ENCODE data around the gene CA10.

Gene CA10

DNA sequence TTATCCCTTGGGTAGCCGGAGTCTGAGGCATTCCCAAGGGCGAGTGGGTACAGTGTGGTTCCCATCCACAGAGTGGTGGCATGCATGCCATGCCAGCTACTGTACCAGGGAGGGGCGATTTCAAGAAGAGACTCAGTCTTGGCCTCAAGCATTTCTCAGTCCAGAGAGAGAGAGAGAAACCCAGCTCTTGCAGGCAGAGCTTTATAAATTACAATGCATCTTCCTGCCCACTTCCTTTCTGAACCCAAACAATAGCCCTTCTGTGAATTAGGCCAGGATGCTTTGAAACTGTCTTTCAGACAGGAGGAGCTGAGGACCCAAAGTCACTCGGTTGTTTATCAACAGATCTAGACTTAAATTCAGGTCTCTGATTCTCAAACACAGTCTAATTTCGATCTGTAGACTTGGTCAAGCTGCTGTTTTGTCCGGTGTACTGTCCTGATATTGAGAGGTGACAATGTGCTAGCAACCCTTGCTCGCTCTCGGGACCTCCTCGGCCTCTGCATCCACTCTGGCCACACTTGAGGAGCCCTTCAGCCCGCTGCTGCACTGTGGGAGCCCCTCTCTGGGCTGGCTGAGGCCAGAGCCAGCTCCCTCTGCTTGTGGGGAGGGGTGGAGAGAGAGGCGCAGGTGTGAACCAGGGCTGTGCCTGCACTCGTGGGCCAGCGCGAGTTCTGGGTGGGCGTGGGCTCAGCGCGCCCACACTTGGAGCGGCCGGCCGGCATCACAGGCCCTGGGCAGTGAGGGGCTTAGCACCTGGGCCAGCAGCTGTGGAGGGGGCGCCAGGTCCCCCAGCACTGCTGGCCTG, 490.2 kb downstream of the CA10 start:
- no peak for FAIRE-seq

DNA sequence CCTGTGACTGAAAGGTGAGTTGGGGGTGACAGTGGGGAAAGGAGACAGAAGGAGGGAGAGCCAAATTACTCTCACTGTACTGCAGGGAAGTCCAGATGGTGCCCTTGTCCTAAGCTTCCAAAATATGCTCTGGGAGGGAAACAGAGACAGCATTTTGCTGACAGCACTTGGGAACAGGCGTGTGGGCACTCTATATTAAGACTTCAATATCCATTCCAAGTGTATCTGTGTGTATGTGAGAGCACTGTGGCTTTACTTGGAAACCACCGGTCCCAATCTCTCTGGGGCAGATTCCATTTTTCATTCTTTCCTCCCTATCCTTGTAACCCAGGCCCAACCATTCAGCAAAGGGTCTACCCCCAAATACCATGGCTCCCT, 490.8 kb downstream of the CA10 start:
- no peak for FAIRE-seq

DNA sequence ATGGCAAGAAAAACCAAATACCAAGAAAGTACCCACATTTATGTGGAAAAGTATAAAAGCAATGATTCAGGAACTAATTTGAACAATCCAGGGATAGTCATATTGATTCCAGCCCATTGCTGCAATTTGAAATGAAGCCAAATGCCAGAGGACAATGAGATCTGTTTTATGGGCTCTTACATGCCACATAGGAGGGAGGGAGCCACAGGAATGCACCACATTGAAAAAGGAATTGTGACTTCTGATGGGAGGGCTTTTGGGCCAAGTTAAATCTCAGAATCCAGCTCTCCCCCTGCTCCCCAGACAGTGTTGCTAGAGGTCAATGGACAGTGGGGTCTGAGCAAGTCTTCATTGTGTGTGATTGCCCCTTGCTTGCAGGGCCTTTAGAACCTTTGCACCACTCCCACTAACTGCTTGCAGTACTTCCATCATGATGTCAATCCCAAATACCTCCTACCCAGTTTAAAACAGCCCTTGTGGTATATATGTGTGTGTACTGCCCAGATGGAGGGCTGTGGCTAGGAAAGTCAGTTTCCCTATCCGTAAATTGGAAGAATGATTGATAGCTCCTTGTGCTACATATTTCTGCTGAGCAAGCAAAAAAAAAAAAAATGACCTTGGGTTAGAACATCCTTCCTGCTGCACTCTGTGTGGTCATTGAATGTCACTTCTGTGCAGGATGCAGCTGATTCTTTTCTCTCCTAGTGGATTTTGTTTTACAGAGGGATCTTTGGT, 491.4 kb downstream of the CA10 start:
- FAIRE-seq = no peak

DNA sequence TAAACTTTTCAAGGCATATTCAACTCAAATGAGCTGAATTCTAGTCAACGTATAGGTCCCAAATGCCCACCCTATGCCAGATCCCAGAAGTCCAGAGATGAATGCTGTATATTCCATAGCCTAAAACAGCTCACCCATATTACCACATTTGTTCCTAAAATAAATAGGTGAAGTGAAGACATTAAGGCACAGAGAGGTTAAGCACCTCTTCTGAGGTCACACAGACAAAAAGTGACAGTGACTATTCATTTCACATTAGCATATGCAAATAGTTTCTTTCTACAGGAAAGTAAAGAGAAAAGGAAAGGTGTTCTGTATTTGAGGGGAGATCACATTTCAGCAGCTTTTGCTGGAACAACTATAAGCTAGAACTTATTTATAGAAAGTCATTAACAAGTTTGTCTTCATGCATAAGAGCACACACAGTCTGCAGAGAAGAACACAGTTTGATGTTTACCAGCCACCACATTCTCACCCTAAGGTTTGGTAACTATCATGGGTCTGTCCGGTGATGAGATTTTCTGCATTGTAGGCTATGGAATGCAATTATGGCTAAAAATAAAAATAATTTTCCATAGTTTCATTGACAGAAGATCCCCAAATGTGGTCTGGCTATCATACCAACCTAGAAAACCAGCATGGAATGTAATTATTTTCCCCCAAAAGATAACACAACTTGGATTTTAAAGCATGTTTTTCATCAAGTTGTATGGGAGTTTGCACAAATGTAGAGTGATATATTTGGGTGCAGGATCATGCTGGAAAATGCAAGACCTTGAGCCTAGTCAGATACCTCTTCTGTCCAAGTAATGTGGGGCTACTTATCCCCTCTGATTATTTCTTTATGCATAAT, 496.1 kb downstream of the CA10 start:
- no peak for FAIRE-seq

DNA sequence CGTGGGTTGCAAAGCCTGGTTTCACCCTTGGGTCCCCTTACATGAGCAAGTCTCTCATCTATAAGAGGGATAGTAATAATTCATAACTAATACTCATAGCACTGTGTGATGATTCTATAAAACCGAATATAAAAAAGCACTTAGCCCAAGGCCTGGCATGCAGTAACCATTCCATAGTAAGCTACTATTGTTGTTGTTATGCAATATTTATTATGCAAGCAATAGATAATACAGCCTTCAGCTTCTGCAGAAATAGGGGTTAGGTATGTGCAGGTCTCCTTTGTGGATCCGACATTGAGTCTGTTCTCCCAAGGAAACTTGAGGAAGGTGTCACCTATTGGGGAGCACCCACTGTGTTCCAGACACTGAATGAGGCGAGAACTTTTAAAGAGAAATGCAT, 497.1 kb downstream of the CA10 start:
- no peak for FAIRE-seq

- no peak for FAIRE-seq
Measured at GRCh38 chr17:51660266-51660665, 498.2 kb downstream of the CA10 start.

DNA sequence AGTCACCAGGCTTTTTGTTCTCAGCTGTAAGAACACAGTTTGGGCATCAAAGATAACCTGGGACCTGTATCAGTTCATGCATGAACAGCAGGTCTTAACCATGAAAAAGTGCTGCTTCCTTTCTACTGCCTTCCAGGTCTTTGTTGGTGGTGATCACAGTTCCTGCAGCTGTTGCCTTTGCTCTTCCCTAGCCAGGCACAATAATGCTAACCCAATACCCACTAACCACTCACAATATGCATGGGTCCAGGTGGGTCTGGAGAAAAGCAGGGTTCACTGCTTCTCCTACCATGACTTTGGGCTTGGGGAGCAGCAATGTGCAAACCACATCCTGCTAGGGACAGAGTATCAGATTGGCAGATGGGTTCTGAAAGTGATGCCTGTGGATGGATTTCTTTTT, 501.3 kb downstream of the CA10 start:
- FAIRE-seq = no peak

GRCh38 chr17:51653878-51654277, 504.6 kb downstream of the CA10 start:
- no peak for FAIRE-seq

DNA sequence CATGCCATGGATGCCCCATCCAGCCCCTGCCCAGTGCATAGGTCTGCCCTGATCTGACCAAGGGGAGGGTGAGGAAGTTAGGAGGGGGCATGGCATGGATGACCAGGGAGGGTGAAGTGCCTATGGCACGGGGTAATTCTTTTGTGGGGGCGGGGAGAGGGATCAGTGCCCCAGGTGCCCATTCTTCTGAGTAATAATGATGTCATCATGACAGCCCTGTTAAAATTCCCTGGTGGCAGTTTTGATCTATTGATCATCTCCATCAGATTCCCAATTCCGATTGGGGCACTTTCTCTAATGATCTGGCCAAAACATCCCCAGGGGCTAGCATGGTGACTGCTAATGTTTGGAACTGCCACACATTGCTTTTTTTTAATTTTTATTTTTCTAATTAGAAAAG, 506.0 kb downstream of the CA10 start:
- FAIRE-seq = no peak

DNA sequence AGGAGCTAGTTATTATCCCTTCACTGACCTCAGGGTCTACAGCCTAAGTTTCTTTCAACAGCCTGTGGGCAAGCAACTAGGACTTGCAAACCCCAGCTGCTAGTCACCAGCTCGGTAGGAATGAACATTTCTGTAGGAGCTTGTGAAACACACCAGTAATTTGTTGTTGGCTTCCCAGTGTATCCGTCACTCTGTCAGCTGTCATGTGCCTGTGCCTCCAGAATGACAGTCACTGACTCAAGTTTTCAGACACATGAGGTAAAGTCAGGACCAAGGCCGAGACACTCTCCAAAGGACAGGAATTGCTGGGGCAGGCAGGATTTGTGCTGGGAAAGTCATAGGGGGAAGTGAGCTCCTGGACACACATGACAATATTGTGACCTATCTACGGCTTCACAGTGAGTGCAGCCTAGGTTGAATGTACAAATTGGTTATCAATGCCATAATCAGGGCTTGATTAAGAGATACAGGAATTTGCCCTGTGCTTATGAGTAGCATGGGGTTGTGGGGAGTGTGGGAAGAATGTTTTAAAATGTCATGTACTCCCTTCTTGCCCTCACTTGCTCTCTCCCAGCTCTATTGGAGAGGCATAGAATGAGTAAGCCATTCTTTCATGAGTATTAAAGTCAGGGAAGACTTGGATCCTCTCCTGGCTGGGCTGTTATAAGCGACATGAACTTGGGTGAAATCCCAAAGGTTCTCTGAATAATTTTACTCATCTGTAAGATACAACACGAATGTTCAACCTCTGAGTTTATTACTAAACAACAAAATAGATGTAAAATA, 506.8 kb downstream of the CA10 start:
- FAIRE-seq = no peak

DNA sequence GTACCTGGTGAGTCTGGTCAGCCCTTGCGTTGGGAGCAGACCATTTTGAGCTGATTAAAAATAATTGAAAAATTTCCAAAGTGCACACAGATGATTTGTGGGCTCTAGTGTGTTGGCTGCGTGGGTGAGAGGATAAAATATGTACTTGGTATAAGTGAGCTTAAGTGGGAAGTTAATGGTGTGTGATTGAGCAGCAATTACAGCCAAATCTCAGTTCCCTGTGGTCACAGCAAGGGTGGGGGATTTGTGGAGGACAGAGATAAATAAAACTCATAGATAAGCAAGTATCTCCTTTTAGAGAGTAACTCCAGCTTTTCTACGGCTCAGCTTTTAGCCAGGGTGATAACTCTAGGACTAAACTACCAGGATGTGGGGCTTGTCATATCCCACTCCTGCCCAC, 507.7 kb downstream of the CA10 start:
- no peak for FAIRE-seq

- FAIRE-seq = no peak
Measured at GRCh38 chr17:51650202-51650601, 508.3 kb downstream of the CA10 start.

- FAIRE-seq = no peak
Measured at GRCh38 chr17:51647826-51648225, 510.7 kb downstream of the CA10 start.

GRCh38 chr17:51647067-51647466, 511.4 kb downstream of the CA10 start:
- no peak for FAIRE-seq

DNA sequence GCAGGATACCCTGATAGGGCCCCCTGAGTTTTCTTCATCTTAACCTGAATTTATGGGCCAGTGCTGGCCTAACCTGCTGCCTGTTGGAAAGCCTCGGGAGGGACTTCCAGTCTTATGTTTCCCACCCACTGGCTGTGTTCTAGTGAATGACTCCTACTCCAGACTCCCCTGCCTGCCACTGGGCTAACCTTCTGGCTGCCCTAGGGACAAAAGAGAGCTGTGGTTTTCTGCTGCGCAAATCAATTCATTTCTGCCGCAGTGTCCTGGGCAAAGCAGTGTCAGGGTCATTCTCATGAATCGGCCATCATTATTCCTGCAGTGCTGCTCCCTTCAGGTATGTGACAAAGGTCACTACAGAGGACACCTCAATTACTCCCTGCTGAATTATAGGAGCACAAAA, 512.0 kb downstream of the CA10 start:
- FAIRE-seq = no peak

- no peak for FAIRE-seq
Measured at GRCh38 chr17:51645056-51645455, 513.5 kb downstream of the CA10 start.

GRCh38 chr17:51643702-51644490, 514.6 kb downstream of the CA10 start:
- no peak for FAIRE-seq

DNA sequence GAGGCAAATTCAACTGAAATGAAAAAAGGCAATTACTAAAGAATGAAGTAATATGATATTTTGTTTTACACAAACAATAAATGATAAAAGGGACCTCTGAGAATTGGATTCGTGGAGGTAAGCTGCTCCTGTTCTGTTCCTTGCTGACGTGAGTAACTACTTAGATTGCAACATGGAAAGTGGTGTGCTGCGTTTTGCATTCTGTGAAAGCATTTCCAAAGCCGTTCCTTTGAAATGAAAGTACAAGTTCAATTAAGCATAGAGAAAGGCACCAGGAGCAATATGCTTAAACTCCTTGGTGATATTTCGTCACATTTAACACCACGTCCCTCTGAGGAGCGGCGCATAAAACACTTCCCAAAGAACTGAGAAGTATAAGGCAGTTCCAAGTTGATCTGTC, 516.5 kb downstream of the CA10 start:
- FAIRE-seq = no peak

DNA sequence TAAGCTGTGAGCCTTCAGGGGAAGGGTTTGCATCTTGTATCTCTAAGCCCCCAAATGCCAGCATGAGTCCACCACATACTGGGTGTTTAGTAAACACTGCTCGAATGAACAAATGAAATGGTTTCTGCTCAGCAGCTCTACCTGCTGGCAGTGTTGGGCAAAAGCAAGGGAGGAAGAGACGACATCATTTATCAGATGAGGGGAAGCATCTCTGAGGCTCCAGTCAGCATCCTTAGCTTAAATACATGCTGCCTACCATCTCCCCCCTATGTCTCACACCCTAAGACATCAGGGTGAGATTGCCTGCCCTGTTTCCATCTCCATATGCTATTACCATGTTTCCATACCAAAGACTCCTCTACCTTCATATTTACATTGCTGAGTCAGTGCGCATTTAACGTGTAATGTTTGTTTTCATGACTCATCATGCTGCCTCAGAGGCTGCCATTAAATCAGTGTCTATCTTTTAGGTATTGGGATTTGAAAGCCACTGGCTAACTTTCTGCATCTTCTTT, 518.3 kb downstream of the CA10 start:
- no peak for FAIRE-seq

- no peak for FAIRE-seq
Measured at GRCh38 chr17:51638971-51639370, 519.5 kb downstream of the CA10 start.

DNA sequence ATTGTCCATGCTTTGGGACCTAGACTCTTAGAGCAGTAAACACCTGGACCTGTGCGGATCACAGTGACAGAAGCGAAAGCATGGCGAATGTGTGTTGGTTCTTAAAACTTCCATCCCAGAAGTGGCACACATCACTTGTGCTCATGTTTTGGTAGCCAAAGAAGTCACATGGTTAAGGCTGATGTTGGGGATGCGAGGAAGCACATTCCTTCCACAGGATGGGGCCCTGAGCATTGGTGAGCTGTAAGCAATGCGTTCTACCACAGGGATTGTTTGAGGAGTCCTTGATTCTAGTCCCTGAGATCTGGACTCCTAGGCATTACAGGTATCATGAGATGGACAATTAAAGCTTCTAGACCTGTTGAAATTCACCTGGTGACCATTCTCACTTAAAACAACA, 522.2 kb downstream of the CA10 start:
- no peak for FAIRE-seq
